Globus pallidus (tissue), 1 donor: ENCODE results near the gene BLM.

Source experiments
- DNase-seq: peaks from one replicate; pipeline ENCODE4 v3.0.0-alpha.2; 2015; ENCODE audit warnings: low spot score

The BLM gene

GRCh38 chr15:90691982-90692773 is 25.0 kb upstream of the BLM start:
- DNase-seq, result no peak

DNA sequence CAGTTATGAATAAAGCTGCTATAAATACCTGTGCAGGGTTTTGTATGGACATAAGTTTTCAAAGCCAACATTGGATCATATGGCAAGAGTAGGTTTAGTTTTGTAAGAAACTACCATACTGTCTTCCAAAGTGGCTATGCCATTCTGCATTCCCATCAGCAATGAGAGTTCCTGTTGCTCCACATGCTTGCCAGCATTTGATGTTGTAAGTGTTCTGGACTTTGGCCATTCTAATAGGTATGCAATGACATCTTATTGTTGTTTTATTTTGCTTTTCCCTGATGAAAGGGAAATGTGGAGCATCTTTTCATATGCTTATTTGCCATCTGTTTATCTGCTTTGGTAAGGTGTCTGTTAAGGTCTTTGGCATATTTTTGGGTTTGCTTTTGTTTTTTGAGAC is 22.2 kb upstream of the BLM start:
- DNase-seq, result no peak

DNA sequence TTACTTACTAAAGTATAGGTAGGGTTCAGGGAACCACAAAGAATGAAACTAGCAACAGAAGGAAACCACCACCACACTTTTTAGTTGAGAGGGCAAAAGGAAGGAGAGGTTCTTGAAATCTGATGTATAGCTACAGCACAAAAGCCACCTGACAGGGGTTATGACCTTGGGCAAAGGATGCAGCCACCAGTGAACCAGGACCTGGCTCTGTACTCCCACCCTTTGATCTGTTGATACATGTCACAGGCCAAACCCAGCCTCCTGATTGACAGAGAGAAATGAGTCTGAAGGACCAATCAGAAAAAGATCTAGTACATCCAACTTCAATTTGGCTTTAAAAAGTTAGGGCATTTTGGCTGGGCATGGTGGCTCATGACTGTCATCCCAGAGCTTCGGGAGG is 20.0 kb upstream of the BLM start:
- DNase-seq, result no peak

GRCh38 chr15:90698629-90699028 is 18.5 kb upstream of the BLM start:
- no peak for DNase-seq

DNA sequence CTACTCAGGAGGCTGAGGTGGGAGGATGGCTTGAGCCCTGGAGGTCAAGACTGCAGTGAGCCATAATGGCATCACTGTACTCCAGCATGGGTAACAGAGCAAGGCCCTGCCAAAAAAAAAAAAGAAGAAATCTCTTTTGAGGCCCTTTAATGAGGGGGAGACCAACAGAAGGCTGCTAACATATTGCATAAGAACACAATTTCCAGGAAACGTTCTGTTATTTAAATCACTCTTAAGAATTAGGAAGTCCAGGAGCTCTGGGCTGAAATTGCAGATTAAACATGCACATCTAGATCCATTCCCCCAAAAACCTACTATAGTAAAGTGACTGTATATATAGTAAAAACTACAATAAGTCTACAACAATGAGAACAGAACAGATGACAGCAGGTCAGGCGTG is 16.1 kb upstream of the BLM start:
- DNase-seq, result no peak

GRCh38 chr15:90701880-90702630 is 15.1 kb upstream of the BLM start:
- DNase-seq, result no peak

- DNase-seq, result no peak
Observed at GRCh38 chr15:90703455-90703854, 13.7 kb upstream of the BLM start.

DNA sequence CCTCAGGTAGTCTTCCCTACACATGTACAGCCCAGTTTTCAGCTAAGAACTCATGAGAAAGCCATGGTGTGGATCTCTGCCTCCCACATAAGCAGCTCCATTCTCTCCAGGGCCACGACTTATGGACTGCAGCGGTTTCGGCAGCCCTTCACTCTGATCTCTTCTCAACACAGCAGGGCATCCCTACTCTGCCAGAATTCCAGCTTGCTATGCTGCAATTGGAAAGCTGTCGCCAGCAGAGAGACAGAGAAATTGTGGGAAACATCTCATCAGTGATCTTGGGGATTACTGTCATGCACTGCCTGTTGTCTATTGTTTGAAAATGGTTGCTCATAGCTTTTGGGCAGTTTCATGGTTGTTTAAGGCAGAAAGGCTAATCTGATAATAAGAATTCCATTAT is 11.9 kb upstream of the BLM start:
- no peak for DNase-seq

GRCh38 chr15:90706394-90707327 is 10.5 kb upstream of the BLM start:
- DNase-seq, result no peak

- DNase-seq, result no peak
Observed at GRCh38 chr15:90707489-90707888, 9.7 kb upstream of the BLM start.

DNA sequence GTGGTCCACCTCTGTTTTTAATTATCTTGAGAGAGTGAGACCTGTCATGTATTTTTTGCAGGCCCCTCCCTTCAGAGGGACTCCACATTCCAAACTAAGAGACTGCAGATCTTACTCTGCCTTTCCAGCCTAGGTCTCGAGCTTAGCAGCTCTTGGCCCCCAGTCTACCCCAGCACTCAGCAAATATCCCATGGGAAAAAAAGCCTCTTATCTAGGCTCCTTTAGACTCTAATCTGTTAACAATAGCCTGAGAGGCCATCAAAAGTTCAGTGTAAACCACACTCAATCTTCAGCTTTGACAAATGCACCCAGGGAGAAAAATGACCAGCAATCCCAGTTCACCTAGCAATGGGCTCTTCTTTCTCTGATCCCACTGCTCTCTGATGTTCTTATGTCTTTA is 8.6 kb upstream of the BLM start:
- DNase-seq, result no peak

GRCh38 chr15:90709278-90709677 is 7.9 kb upstream of the BLM start:
- DNase-seq, result no peak

DNA sequence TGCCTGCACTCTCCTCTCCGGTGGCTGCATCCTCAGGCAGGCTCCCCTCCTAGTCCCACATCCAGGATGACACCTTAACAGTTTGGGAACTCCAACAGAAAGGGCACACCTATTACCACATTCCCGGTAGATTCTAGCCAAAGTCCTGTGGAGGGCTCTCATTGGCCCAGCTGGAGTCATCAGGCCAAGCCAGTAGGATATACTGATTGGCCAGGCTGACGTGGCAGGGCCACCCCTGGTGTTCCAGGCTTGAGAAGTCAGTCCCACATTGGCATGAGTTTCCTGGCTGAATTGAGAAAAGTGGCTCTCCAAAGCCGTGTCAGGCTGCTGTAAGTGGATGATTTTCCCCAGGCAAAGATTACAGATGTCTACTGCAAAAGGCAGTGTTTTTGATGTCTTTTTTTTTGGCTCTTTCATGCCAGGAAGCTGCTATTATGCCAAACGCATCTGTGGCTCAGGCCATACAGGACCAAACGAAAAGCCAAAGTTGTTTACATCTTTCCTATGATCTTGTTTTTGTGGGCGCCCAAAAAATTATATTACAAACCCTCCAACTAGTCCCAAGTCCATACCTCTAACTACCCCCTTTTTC is 6.6 kb upstream of the BLM start:
- no peak for DNase-seq

DNA sequence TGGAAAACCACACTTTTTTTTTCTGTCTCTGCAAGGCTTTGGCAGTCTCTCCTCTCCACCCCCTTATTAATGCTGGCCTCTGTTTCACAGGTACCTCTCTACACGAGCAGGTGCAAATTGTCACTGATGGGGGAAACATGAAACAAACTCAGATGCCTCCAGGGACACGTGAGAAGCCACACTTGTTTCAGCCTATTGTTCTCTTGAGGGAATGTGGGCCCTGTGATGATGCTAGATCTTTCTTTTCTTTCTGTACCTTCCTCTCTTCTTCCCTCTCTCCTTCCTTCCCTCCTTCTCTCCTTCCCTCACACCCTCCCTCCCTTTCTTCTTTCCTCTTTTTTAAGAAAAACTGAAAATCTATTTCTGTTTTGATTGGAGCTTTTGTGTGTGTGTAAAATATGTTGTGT is 5.7 kb upstream of the BLM start:
- DNase-seq, result no peak

DNA sequence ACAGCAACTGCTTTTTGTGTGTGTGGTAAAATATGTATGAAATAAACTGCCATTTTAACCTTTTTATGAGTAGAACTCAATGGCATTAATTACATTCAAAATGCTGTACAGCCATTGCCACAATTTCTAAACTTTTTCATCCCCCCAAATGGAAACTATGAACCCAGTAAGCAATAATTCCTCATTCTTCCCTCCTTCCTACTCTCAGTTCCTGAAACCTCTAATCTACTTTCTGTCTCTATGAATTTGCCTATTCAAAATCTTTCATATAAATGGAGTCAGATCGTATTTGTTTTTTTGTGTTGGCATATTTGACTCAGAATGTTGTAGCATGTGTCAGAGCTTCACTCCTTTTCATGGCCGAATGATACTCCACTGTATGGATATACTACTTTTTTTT is 5.3 kb upstream of the BLM start:
- DNase-seq, result no peak

- DNase-seq, result no peak
Observed at GRCh38 chr15:90713081-90713480, 4.1 kb upstream of the BLM start.

DNA sequence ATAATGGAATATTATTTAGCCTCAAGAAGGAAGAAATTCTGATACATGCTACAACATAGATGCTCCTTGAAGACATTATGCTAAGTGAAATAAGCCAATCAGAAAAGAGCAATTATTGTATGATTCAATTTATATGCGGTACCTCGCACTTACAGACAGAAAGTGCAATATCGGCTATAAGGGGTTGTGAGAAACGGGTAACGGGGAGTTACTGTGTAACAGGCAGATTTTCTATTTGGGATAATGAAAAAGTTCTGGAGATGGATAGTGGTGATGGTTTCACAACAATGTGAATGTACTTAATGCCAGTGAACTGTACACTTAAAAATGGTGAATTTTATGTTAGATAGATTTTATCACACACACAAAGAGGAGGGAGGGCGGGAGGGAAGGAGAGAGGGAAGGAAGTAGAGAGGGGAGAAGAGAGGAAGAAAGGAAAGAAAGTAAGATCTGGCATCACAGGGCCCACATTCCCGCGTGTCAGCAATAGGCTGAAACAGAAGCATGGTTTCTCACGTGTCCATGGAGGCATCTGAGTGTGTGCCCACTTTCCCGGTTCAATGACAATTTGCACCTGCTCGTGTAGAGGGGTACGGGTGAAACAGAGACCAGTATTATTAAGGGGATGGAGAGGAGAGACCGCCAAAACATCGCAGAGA is 700 bp upstream of the BLM start:
- peak; percentile 3 for DNase-seq

DNA sequence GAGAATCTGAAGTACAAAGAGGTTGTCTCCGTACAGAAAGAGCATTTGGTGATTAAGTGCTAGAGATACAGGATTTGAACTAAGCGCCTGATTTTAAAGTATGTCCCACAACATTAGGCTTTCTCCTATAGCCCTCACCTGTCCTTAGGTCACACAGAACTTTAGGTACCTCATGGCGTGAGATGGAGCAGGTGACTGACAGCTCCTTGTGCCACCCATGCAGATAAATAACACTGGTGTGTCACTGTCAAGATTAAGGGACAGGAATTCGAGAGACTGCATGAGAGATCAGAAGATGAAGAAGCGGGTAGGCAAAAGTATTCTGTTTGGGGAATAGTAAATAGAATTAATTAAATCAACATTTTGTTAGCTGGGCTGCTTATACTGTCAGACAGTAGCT is 1.1 kb downstream of the BLM start:
- no peak for DNase-seq

GRCh38 chr15:90720131-90720530 is 3.0 kb downstream of the BLM start:
- no peak for DNase-seq

- DNase-seq, result no peak
Observed at GRCh38 chr15:90729261-90729660, 12.1 kb downstream of the BLM start.

GRCh38 chr15:90730290-90730689 is 13.1 kb downstream of the BLM start:
- no peak for DNase-seq

DNA sequence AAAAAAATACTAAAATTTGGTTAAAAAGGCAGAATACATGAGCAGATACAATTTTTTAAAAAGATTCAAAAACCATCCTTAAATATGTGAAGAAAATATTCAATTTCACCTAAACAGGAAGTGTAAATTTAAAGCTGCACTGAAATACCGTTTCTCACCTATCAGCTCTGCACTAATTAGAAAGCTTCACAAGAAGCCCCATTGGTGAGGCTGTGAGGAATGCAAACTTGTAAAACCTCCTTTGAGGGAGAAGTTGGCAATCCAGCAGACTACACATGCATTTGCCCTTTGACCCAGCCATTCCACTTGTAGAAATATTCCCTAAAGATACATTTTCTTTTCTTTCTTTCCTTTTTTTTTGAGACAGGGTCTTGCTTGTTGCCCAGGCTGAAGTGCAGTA is 18.8 kb downstream of the BLM start:
- no peak for DNase-seq
